Right ventricle myocardium superior (tissue), 1 donor: ENCODE data around the gene FAAH. TPM values are rescaled to one million over a fixed set of nuclear protein-coding genes. Genes with fewer than 3 reads are reported as not detected.
A peak's percentile ranks its signal among the peaks of the same experiment; 100 is the strongest.

Experiments
- ATAC-seq: fragments of 200-7000 bp; cut with Tn5 transposase; one replicate; pipeline ENCODE4 v1.9.1; 2020; ENCODE audit warnings: mild to moderate bottlenecking; ENCODE audit not compliant: poor library complexity
- DNase-seq: peaks from one replicate; pipeline ENCODE4 v3.0.0-alpha.2; 2020
- intact Hi-C: fragments of 100-400 bp; cut with DNase I; formaldehyde crosslinking; loops from one replicate; pipeline ENCODE4 v1.11.2; 2022
- total RNA-seq: library from RNA; stranded (reverse); fragmentation: NEBNext Ultra II Directional; extraction: Animal tissue kit (Norgen Biotek cat#: 25700); gene quantifications from one replicate; pipeline ENCODE4 v1.2.1, GENCODE V29; 2021
- donor health status: DM: no; HTN: yes; CAD: no; lungs with severe emphysema.

The FAAH gene
- total RNA-seq, 1 donor from 2014 or later: 4.8 TPM

DNA sequence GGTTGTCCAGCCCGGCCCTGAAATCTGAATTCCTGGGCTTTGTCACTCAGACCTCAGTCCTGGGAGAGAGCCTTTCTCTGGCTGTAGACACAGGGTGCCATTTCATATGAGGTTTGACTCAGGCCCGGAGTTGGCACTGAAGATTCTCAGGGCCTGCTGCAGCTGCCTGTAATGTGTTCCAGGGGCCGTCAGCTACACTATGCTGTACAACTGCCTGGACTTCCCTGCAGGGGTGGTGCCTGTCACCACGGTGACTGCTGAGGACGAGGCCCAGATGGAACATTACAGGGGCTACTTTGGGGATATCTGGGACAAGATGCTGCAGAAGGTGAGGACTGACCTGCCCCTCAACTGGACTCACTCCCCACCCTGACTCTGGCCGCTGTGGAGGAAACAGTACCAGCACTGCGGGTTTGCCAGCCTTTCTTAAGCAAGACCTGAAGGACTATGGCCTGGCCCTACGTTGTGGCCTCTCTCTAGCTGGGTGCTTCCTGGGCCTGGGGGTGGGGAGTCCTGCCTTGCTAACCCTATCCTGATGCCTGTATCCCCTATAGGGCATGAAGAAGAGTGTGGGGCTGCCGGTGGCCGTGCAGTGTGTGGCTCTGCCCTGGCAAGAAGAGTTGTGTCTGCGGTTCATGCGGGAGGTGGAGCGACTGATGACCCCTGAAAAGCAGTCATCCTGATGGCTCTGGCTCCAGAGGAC lies 18.9 kb downstream of the FAAH start:
- ATAC-seq: peak; percentile 36
- intact Hi-C loops: no loop called here
- DNase-seq: peak; percentile 24

DNA sequence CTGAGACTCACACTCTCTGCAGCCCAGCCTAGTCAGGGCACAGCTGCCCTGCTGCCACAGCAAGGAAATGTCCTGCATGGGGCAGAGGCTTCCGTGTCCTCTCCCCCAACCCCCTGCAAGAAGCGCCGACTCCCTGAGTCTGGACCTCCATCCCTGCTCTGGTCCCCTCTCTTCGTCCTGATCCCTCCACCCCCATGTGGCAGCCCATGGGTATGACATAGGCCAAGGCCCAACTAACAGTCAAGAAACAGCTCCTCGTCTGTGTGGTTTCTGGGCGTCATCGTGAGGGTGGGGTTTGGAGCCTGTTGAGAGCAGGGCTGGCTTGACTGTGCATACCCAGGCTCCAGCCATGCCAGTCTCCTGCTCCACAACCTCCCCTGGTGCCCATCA lies 19.5 kb downstream of the FAAH start:
- DNase-seq (peak; percentile 32), ATAC-seq (no peak)
- intact Hi-C loops: no loop called here

DNA sequence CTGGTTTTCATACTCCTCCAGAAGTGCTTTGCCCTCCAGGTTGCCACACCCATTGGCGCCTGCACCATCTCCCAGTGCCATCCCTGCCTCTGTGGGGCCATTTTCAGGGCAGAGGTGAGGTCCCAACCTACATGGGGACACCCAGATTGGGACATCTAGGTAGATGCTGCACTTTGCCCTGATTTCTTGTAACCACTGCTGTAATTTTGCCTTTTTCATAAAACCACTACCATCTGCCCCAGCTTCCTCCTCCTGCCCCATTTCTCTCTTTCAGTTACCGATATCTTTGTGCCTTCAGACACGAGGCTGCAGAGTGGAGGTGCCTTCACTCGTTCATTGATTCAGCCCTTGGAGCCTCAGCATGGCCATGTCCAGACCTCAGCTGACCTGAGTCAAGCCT lies 21.4 kb downstream of the FAAH start:
- DNase-seq (peak; percentile 7), ATAC-seq (no peak)
- intact Hi-C loops: no loop called here

DNA sequence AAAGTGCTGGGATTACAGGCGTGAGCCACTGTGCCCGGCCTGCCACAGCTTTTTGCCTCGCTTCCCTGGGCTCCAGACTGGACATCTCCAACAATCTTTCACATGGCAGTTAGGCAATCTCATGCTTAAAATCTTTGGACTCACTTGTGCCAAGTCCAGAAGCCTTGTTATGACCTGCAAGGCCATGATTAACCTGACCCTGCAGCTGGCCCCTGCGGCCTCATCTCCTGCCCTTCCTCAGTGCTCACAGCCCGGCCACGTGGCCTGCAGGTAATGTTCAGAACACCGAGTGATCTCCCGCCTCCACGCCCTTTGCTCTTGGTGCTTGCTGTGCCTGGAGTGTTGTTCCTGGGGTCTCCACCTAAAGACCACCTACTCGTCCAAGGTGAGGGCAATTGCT lies 24.9 kb downstream of the FAAH start:
- intact Hi-C loops: no loop called here
- ATAC-seq (no peak), DNase-seq (peak; percentile 12)

DNA sequence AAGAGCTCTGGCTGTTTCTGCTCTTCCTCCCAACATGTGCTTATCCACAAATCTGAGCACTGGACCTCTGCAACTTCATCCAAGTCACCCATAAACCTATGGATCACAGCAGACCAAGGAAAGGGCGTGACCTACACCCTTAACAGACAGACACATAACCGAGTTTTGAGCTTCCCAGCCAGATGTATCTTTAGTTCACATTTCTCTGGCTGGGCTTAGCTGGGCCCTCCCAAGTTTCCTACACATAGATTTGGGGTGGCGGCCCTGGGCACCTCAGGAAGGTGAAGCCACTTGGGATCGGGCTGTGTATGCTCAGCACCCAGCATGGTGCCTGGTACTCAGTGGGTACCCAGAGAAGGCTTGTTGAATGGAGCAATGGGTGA lies 26.4 kb downstream of the FAAH start:
- intact Hi-C loops: no loop called here
- no peak for ATAC-seq
- peak; percentile 3 for DNase-seq

DNA sequence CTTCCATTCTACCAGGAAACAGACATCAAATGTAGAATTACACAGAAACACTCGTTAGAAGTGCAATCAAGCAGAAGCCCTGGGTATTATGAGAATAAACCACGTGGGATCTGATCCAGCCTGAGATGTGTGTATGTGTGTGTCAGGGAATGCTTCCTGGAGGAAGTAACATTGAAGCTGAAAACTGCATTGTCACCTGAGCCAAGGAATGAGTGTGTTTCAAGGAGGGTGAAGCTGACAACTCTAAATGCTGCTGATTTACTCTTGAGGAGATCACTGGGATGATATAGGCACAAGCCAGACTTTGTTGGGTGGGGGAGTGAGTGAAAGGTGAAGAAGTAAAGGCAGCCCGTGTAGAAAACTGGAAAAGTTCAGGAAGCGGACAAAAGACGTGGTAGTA lies 27.6 kb downstream of the FAAH start:
- ATAC-seq: no peak
- no peak for DNase-seq
- intact Hi-C loops: no loop called here

DNA sequence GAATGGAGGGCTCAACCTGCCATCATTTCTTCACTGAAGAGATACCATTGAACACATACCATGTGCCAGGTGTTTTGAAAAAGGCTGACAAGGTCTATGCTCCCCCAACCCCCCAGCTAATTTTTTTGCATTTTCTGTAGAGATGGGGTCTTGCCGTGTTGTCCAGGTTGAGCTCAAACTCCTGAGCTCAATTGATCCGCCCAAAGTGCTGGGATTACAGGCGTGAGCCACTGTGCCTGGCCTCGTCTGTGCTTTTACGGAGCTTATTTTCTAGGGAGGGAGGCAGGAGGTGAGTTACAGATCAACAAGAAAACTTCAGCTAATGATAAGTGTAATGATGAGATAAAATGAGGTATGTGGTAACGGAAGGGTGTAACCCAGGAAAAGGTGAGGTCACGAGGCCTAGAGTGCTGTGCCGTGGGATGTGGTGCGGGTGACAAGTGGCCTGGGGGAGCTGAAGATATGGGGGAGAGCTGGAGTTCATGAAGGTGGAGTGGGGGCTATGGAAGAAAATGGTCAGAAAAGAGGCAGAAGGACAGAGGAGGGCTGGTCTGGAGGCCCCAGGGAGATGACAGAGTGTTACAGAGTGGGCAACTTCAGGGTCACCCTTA lies 28.2 kb downstream of the FAAH start:
- DNase-seq (peak; percentile 5), ATAC-seq (no peak)
- intact Hi-C loops: no loop called here

DNA sequence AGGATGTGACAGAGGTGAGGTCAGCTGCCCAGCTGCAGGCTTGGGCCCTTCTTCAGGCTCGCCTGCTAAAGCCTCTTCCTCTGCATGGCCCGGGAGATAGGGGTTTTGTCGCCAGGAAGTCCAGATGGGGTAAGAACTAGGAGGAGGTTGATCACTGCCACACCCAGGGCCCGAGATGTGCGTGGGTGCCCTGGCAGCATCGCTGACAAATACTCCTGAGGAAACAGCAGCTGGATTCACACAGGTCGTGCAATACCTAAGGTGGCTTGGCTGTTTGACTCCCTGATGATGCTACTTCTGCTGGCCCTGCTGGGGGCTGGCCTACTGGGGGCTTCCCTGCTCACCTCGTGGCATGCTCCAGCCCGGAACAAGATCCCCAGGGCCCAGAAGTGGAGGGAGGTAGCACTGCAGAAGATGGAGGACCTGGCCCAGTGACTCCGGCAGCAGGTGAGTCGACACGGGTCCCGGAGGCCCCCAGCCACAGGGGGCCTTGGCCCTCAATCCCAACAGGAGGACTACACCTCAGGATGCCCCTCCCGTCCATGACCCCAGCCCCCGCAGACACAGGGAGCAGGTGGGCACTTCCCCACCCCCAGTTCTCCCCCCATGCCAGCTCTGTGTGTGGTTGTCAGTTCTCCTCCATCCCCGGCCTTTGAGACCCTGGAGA lies 29.6 kb downstream of the FAAH start:
- ATAC-seq: no peak
- peak; percentile 16 for DNase-seq
- intact Hi-C loops: no loop called here

DNA sequence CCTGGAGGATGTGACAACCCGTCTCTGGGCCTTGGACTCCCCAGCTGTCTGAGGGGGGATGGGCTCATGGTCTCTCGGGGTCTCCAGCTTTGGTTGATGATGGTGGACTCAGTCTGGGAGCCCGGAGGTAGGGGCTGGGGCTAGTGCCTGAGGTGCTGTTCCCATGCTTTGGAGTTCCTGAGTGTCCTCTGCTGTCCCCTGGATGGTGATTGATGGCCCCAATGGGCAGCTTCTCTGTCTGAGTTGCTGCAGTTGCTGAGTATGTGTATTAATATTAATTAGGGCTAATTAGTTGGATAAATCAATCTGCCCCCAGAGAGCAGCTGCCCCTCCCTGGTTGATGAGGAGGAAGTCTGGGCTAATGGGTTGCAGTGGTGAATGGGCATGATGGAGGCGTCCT lies 30.6 kb downstream of the FAAH start:
- no peak for ATAC-seq
- intact Hi-C loops: no loop called here
- no peak for DNase-seq

DNA sequence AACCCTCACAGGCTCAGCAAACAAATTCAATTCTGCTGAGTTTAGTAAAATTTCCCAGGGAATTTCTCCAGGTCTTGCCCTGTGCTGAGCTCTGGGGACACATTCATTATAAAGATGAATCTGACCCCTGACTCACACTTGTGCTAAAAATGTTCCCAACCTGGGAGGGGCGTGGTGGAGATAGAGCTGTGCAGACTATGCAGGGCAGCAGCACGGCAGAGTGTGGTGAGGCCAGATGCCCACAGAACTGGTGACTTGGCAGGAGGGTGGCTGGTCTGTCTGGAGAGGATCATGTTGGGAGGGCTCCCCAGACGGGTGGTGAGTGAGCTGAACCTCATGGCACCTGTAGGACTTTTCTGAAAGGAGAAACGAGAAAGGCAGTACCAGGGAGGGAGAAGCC lies 31.6 kb downstream of the FAAH start:
- DNase-seq (no peak), ATAC-seq (peak; percentile 65)
- intact Hi-C loops: no loop called here

DNA sequence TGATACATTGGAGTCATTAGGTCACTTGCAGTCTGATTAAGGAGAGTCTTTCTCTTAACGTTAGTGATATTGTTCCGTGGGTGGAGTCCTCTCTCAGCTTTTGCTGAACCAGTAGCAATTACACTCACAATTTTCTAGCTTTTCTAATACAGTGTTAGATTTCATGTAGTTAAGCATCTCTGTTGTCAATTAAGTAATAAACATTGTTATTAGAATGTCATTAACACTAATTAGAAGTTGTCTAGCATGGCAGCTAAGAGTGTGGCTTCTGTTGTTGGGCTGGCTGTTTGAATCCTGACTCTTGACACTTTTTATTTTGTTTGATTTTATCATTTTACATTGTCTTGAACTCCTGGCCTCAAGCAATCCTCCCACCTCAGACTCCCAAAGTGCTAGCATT lies 33.4 kb downstream of the FAAH start:
- DNase-seq (no peak), ATAC-seq (no peak)
- intact Hi-C loops: no loop called here

DNA sequence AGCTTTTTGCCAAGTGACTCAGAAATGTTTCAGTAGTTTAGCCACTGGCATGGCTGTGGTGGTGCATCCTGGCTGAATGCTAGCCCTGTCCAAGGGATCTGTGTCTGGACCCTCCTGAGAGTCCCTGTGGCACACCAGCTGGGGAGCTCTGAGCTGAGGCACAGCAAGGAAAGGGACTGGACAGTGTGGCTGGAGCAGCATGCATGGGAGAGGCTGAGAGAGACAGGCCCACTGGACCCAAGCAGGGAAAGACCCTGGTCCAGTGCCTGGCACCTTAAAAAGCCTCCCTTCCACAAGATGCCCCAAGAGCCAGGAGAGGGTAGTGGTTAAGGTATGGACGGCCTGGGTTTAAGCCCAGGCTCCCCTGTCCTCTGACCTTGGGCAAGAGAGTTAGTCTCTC lies 35.3 kb downstream of the FAAH start:
- ATAC-seq (no peak), DNase-seq (no peak)
- intact Hi-C loops: no loop called here

DNA sequence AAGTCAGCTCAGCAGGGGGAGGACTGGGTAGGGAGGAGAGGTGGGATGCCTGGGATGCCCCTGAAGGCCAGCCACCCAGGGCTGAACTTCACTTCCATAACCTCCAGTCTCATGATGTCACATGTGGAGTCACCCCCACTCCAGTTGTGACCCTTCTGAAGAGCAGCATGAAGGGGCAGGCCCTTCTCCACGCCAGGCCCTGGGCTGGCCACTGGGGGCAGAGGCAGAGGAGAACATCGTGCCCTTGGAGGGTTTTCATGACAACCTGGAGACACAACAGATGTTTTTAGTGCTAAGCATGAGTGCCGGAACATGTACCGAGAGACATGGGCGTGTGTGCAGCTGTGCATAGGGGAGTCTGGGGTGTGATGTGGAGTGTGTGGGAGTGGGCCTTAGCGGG lies 37.6 kb downstream of the FAAH start:
- intact Hi-C loops: no loop called here
- DNase-seq (no peak), ATAC-seq (no peak)

DNA sequence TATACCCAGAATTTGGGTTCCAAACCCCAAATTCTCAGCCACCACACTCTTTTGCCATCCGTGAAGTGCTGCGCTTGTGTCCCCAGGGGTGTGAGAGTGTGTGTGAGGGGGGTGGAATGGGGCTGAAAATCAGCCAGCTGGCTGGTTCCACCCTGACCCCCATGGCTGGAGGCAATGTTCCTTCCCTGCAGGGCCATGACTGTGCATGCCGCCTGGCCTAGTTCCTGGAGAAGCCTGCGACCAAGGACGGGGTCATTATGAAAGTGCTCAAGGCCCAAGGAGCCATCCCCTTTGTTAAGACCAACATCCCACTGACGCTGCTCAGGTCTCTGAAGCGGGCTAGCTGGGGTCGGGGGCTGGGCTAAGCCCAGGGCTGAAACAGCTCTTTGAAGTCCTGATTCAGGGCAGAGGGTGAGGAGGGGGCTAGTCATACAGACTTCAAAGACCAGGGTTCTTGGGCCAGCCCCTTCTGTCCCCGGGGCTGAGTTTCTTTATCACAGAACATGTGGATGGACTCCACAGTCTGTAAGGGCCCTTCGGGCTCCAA lies 38.7 kb downstream of the FAAH start:
- intact Hi-C loops: no loop called here
- DNase-seq (peak; percentile 16), ATAC-seq (no peak)

DNA sequence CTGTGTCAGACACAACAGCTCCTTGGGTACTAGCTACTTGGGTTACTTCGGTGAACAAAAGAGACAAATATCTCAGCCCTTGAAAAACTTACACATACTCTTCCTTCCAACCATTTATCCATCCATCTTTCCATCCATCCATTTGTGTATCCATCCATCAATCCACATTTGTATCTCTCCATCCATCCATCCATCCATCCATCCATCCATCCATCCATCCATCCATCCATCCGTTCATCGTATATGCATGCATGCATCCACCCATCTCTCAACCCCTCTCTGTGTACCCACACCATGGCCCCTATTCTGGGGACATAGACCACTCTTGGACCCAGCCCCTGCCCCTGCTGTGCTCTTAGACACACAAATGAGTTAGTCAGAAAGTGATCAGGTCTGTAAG lies 40.2 kb downstream of the FAAH start:
- ATAC-seq: no peak
- intact Hi-C loops: no loop called here
- peak; percentile 8 for DNase-seq

DNA sequence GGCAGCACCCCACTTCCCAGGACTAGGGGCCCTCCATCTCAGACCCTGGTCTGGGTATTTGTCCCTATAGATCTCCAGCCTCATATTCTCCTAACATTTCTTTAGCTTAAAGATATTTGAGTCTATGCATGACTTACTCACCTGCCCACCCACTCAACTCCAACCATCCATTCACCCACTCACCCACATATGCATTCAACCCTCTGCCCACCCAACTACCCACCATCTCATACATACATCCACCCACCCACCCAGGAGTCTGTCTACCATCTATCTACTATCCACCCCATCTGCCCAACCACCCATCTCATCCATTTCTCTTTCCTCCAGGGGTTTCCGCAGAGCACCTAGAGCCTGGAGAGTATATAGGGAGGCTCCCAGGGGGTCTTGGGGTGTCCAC lies 42.7 kb downstream of the FAAH start:
- DNase-seq: no peak
- no peak for ATAC-seq
- intact Hi-C loops: no loop called here

DNA sequence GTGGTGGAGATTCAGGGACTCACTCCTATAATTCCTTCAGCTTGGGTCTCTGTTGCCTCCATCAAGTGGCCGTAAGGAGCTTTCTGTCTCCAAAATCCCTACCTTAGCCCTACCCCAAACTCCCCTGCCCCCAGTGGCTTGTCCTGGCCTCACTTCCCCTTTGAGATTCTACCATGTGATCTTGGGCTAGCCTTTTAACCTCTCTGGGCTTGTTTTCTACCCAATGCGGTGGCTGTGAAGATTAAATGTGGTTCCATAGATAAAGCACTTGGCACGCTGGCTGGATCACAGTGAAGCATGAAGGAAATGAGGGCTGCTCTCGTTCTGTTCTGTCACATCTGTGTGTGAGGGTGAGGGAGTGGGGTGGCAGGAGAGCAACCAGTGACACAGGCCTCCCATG lies 43.6 kb downstream of the FAAH start:
- DNase-seq: peak; percentile 4
- no peak for ATAC-seq
- intact Hi-C loops: no loop called here

DNA sequence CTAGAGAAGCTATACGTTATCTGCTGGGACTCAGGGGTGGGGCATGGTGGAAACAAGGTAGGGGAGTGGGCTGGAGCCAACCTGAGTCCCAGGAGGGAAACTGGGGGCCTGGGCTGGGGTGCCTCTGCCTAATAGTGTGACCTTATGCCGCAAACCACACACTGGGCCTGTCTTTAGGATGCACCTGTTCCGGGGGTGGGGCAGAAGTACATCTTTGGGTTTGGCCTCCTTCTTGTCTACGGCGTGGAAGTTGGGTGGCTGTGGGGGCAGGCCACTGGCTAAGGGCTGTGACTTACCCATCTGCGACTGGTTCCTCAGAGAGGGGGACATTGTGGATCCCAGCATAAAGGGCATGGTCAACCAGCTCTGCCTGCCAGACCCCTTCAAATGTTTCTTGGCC lies 44.2 kb downstream of the FAAH start:
- ATAC-seq (no peak), DNase-seq (peak; percentile 6)
- intact Hi-C loops: no loop called here

DNA sequence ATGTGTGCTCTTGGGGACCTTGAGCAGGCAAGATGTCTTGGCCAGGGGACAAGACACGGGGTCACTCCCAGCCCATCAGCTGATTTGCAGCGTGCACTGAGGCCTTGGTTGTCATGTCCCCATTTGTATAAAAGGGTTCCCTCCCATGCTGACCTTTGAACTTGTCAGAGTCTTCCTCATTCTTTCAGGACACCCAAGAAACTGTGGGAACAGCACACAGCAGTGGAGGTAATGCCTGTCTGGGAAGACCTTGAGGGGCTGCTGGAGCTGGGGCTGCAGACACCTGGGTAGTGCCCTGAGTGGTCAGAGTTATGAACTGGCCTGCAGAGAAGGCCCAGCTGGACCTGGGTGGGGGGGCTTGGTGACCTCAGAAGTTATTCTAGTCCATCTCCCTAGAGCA lies 46.4 kb downstream of the FAAH start:
- intact Hi-C loops: no loop called here
- no peak for DNase-seq
- ATAC-seq: no peak
